Tibial nerve (tissue), 4 donors: ENCODE data around the gene CNOT11. TPM values are rescaled to one million over a fixed set of nuclear protein-coding genes. Genes with fewer than 3 reads are reported as not detected.
"Not testable (repeated sequence)": the region's sequence is repeated elsewhere in the genome, so short reads cannot be mapped to it uniquely, and the experiment has no call there.

ENCODE experiments used
- DNase-seq, 2 donors: peaks; one replicate each; pipeline ENCODE4 v3.0.0-alpha.2; 2019; ENCODE audit warnings: low spot score in 2 of 2
- H3K27ac ChIP-seq, 4 donors: fragments of 200-600 bp; sonication (generic) in 3 of 4; one replicate each; pipeline ENCODE4 v1.5.1; 2017 to 2019; ENCODE audit warnings: mild to moderate bottlenecking in 1 of 4
- H3K27me3 ChIP-seq, 2 donors: fragments of 200-600 bp; sonication (generic) in 1 of 2; one replicate each; pipeline versions ENCODE4 v1.5.1 to v1.6.0; 2017 to 2019
- H3K36me3 ChIP-seq, 3 donors: fragments of 200-600 bp; sonication (generic); one replicate each; pipeline ENCODE4 v1.5.1; 2018 to 2019
- H3K4me1 ChIP-seq, 4 donors: fragments of 200-600 bp; sonication (generic) in 3 of 4; one replicate each; pipeline ENCODE4 v1.5.1; 2017 to 2019
- H3K4me3 ChIP-seq, 4 donors: fragments of 200-600 bp; sonication (generic) in 3 of 4; one replicate each; pipeline ENCODE4 v1.5.1; 2017 to 2019; ENCODE audit warnings: mild to moderate bottlenecking in 1 of 4, moderate library complexity in 1 of 4
- H3K9me3 ChIP-seq, 4 donors: fragments of 200-600 bp; sonication (generic) in 3 of 4; one replicate each; pipeline ENCODE4 v1.5.1; 2017 to 2019
- CTCF ChIP-seq, 5 experiments: fragments of 200-600 bp in 3 of 5; fragments of 450-650 bp in 2 of 5; sonication (generic) in 3 of 5; IDR thresholded peaks; one replicate each; pipeline ENCODE4 v1.5.1; 2016 to 2019; ENCODE audit warnings: antibody characterized with exemption in 5 of 5, mild to moderate bottlenecking in 3 of 5, moderate library complexity in 2 of 5
- EP300 ChIP-seq, 2 donors: sonication (generic); formaldehyde crosslinking; IDR thresholded peaks; one replicate each; pipeline ENCODE4 v1.6.1; 2017; ENCODE audit warnings: antibody characterized with exemption in 2 of 2, mild to moderate bottlenecking in 1 of 2
- POLR2A ChIP-seq, 2 donors: fragments of 450-650 bp; IDR thresholded peaks; one replicate each; pipeline ENCODE4 v1.6.1; 2017; ENCODE audit warnings: antibody characterized with exemption in 2 of 2, mild to moderate bottlenecking in 2 of 2, moderate library complexity in 2 of 2
- WGBS, 2 donors: methylation state at CpG; one replicate each; pipeline ENCODE4 v1.1.5; 2018; 5-methylcytosine and 5-hydroxymethylcytosine counted together
- total RNA-seq, 4 donors: library from RNA; depleted of rRNA; stranded (reverse); fragments of >200 nt; gene quantifications; one replicate each; pipeline ENCODE4 v1.1.0, GENCODE V29; 2016

Gene CNOT11
- total RNA-seq, 4 donors from 2014 or later, result 17.5 to 29.9 (median 19.6) TPM

GRCh38 chr2:101231937-101232730 lies 20.6 kb upstream of the CNOT11 start:
- no peak overlapping the region for H3K4me3 ChIP-seq
- peaks cover 0 to 8% (median 0%) of the 10 kb centered on the region in 4 donors for H3K9me3 ChIP-seq
- TF ChIP-seq EP300 (IDR thresholded peaks at IDR 0.05), result no peak
- TF ChIP-seq CTCF (IDR thresholded peaks at IDR 0.05), result no peak
- no peak for TF ChIP-seq POLR2A (IDR thresholded peaks at IDR 0.05)
- H3K36me3 ChIP-seq, result peaks cover 0 to 12% (median 0%) of the 10 kb centered on the region in 3 donors
- H3K27me3 ChIP-seq, result no peaks in the 10 kb centered on the region
- no peak for DNase-seq
- 90 to 93% methylated on average over 6 of the region's 6 CpGs for WGBS, 2 donors
- H3K27ac ChIP-seq, result no peak overlapping the region
- H3K4me1 ChIP-seq, result no peaks in the 10 kb centered on the region

- Histone ChIP-seq H3K27ac (no peak overlapping the region), H3K27me3 (no peaks in the 10 kb centered on the region), H3K4me3 (no peak overlapping the region), H3K4me1 (no peaks in the 10 kb centered on the region), H3K9me3 (peaks cover 0 to 8% (median 0%) of the 10 kb centered on the region in 4 donors), H3K36me3 (peaks cover 0 to 12% (median 0%) of the 10 kb centered on the region in 3 donors)
- DNase-seq, result no peak
- 89 to 92% methylated on average over 6 of the region's 6 CpGs for WGBS, 2 donors
- no peak for TF ChIP-seq POLR2A (IDR thresholded peaks at IDR 0.05)
- no peak for TF ChIP-seq EP300 (IDR thresholded peaks at IDR 0.05)
- TF ChIP-seq CTCF (IDR thresholded peaks at IDR 0.05), result no peak
Measured at GRCh38 chr2:101232770-101233169, 19.9 kb upstream of the CNOT11 start.

DNA sequence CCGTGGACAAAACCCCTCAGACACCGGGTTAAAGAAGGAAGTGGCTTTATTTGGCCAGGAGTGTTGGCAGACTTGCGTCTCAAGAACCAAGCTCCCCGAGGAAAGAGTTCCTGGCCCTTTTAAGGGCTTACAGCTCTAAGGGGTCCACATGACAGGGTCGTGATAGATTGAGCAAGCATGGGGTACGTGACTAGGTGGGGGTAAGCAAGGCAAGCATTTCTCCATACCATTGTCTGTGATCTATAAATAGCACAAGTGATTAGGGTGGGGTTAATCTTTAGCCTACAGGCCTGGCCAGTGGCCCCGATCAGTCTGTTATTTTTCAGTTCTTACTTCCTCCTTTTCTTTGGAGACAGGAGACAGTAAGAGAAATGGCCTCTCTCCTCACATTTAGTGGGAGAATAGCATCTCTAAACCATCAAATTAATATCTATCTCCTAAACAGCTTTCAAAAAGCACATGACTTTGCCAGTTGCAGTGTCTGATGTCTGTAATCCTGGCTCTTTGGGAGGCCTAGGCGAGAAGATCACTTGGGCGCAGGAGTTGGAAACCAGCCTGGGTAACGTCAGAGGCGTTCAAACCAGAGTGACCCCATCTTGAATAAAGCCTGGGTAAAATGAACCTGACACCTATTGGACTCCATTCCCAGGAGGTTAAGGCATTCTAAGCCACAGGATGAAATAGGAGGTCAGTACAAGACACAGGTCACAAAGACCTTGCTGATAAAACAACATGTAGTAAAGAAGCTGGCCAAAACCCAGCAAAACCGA lies 18.3 kb upstream of the CNOT11 start:
- Histone ChIP-seq H3K9me3 (peaks cover 0 to 8% (median 0%) of the 10 kb centered on the region in 4 donors), H3K27me3 (no peaks in the 10 kb centered on the region), H3K27ac (no peak overlapping the region), H3K4me3 (no peak overlapping the region), H3K4me1 (no peaks in the 10 kb centered on the region), H3K36me3 (peaks cover 0 to 12% (median 0%) of the 10 kb centered on the region in 3 donors)
- DNase-seq, result no peak
- 73 to 78% methylated on average over 12 of the region's 12 CpGs for WGBS, 2 donors
- TF ChIP-seq POLR2A (IDR thresholded peaks at IDR 0.05), result no peak
- no peak for TF ChIP-seq CTCF (IDR thresholded peaks at IDR 0.05)
- no peak for TF ChIP-seq EP300 (IDR thresholded peaks at IDR 0.05)

DNA sequence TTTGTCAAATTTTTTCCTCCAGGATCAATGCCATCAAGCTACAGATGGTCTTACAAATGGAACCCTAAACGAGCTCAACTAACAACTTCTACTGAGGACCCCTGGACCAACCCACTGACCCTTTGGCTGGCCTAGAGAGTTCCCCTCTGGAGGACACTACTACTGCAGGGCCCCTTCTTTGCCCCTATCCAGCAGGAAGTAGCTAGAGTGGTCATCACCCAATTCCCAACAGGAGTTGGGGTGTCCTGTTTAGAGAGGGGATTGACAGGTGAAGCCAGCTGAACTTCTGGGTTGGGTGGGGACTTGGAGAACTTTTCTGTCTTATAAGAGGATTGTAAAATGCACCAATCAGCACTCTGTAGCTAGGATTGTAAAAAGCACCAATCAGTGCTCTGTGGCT lies 16.7 kb upstream of the CNOT11 start:
- not testable (repeated sequence) for H3K27ac ChIP-seq, H3K4me3 ChIP-seq, H3K27me3 ChIP-seq, H3K9me3 ChIP-seq, H3K4me1 ChIP-seq, DNase-seq
- peaks cover 0 to 12% (median 0%) of the 10 kb centered on the region in 3 donors for H3K36me3 ChIP-seq
- 78 to 100% methylated on average over 1 of the region's 1 CpG for WGBS, 2 donors

DNA sequence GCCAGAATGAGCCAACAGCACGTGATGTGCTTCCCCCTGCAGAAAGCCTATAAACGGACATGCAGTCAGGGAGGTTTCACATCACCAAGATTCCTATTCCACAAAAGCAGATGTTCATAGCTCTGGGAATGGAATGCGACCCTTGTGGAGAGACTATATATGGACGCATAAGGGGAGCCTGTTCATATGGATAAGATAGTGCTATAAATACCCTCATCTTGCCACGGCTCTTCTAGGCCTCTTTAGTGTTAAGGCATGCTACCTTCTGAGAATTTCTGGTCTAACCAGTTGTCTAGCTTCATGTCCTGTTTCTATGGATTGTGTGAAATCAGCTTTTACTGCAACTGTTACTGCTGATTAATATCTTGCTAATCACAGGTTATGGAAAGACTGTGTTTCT lies 14.7 kb upstream of the CNOT11 start:
- not testable (repeated sequence) for H3K27ac ChIP-seq, H3K9me3 ChIP-seq, H3K36me3 ChIP-seq, H3K27me3 ChIP-seq, H3K4me1 ChIP-seq, H3K4me3 ChIP-seq, DNase-seq
- 43 to 54% methylated on average over 5 of the region's 5 CpGs for WGBS, 2 donors
